Psoas muscle (tissue), 8 donors: ENCODE measurements around the gene MOXD1. TPM values are rescaled to one million over a fixed set of nuclear protein-coding genes. Genes with fewer than 3 reads are reported as not detected.
"Not testable (repeated sequence)": the region's sequence is repeated elsewhere in the genome, so short reads cannot be mapped to it uniquely, and the experiment has no call there.

Source experiments
- ATAC-seq, 4 donors: fragments of 200-7000 bp; cut with Tn5 transposase; one replicate each; pipeline ENCODE4 v1.9.1; 2020; ENCODE audit warnings: moderate library complexity in 3 of 4, mild to moderate bottlenecking in 2 of 4
- DNase-seq, 2 donors: peaks; one replicate each; pipeline ENCODE4 v3.0.0-alpha.2; 2020
- H3K27ac ChIP-seq: fragments of 200-600 bp; one replicate; pipeline ENCODE4 v1.8.0; 2022
- H3K27me3 ChIP-seq, 3 donors: fragments of 200-600 bp in 1 of 3; one replicate each; pipeline versions ENCODE4 v1.6.1 to v1.8.0; 2013 to 2022; ENCODE audit warnings: low read length in 2 of 3, mild to moderate bottlenecking in 2 of 3, moderate library complexity in 1 of 3; ENCODE audit not compliant: insufficient read depth in 3 of 3
- H3K36me3 ChIP-seq, 2 donors: fragments of 200-600 bp in 1 of 2; one replicate each; pipeline versions ENCODE4 v1.6.1 to v1.8.0; 2013 to 2022; ENCODE audit warnings: low read depth in 1 of 2, mild to moderate bottlenecking in 1 of 2, moderate library complexity in 1 of 2; ENCODE audit not compliant: insufficient read depth in 1 of 2
- H3K4me1 ChIP-seq: fragments of 200-600 bp; one replicate; pipeline ENCODE4 v1.8.0; 2022
- H3K4me3 ChIP-seq: fragments of 200-600 bp; one replicate; pipeline ENCODE4 v1.8.0; 2022; ENCODE audit warnings: mild to moderate bottlenecking
- H3K9me3 ChIP-seq: fragments of 200-600 bp; one replicate; pipeline ENCODE4 v1.8.0; 2022
- WGBS, 3 donors: extraction: QIAGEN DNeasy Blood & Tissue Kit; methylation state at CpG; one replicate each; pipeline versions ENCODE4 v1.1.6 to v1.1.7; 2013; 5-methylcytosine and 5-hydroxymethylcytosine counted together
- intact Hi-C, 2 donors: fragments of 100-400 bp; cut with DNase I; formaldehyde crosslinking; loops; one replicate each; pipeline versions ENCODE4 v1.11.0 to v1.14.2; 2022
- polyA plus RNA-seq, 3 donors: library from polyadenylated mRNA; stranded (reverse); fragments of 200-250 nt; gene quantifications; one replicate each; pipeline ENCODE4 v1.2.3, GENCODE V29; 2013
- total RNA-seq, 4 donors: library from RNA; stranded (reverse); fragmentation: NEBNext Ultra II Directional in 2 of 4; extraction: Animal tissue kit (Norgen Biotek cat#: 25700) in 2 of 4; gene quantifications; one replicate each; pipeline versions ENCODE4 v1.2.1 to v1.2.4, GENCODE V29; 2021 to 2023
- TF ChIP-seq, protein P1 (sequence below): fragments of 200-600 bp; IDR thresholded peaks from one replicate; pipeline ENCODE4 v1.8.0; 2022; ENCODE audit warnings: antibody characterized with exemption
- donor health status: healthy with polysubstance abuse.
- donor health status: DM: no; HTN: no; CAD: no; lungs with moderate emphysema.
- donor health status: Bipolar disorder and iron deficiency.
- donor health status: healthy.
- donor health status: DM: yes; HTN: yes; CAD: no.
- donor health status: DM: no; HTN: no; CAD: no.
- donor health status: DM: no; HTN: no; CAD: no.
- donor health status: DM: yes; HTN: yes; CAD: no.

The MOXD1 gene
- total and polyA plus RNA-seq, 7 donors: 0.10 to 0.58 (median 0.30) TPM; not detected in 2

DNA sequence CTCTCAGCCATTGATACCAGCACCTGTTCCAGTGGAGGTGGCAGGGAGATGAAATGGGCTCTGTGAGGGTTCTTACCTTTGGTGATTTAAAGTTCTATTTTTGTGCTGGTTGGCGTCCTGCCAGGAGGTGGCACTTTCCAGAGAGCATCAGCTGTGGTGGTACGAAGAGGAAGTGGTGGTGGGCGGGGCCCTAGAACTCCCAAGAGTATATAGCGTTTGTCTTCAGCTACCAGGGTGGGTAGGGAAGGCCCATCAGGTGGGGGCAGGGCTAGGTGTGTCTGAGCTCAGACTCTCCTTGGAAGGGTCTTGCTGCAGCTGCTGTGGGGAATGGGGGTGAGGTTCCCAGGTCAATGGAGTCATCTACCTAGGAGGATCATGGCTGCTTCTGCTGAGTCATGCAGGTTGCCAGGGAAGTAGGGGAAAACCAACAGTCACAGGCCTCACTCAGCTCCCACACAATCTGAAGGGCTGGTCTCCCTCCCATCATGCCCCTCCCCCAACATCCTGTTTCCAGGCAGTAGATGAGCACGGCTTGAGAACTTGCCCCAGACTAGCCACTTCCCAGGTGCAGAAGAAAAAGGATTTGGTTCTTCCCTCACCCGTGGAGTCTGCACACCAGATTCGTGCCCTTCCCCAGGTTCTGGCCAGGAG, 46.6 kb downstream of the MOXD1 start:
- DNase-seq (peak in 1 of 2 donors; percentile 57), ATAC-seq (no peak)
- Histone ChIP-seq H3K27me3 (no peaks in the 10 kb centered on the region), H3K4me1 (no peaks in the 10 kb centered on the region), H3K4me3 (no peak overlapping the region), H3K27ac (no peak overlapping the region), H3K36me3 (no peaks in the 10 kb centered on the region), H3K9me3 (no peaks in the 10 kb centered on the region)
- TF ChIP-seq, protein P1, sequence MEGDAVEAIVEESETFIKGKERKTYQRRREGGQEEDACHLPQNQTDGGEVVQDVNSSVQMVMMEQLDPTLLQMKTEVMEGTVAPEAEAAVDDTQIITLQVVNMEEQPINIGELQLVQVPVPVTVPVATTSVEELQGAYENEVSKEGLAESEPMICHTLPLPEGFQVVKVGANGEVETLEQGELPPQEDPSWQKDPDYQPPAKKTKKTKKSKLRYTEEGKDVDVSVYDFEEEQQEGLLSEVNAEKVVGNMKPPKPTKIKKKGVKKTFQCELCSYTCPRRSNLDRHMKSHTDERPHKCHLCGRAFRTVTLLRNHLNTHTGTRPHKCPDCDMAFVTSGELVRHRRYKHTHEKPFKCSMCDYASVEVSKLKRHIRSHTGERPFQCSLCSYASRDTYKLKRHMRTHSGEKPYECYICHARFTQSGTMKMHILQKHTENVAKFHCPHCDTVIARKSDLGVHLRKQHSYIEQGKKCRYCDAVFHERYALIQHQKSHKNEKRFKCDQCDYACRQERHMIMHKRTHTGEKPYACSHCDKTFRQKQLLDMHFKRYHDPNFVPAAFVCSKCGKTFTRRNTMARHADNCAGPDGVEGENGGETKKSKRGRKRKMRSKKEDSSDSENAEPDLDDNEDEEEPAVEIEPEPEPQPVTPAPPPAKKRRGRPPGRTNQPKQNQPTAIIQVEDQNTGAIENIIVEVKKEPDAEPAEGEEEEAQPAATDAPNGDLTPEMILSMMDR: no peak
- intact Hi-C loops: no loop called here
- 77 to 81% (median 80%) methylated on average over 7 of the region's 7 CpGs for WGBS, 3 donors

DNA sequence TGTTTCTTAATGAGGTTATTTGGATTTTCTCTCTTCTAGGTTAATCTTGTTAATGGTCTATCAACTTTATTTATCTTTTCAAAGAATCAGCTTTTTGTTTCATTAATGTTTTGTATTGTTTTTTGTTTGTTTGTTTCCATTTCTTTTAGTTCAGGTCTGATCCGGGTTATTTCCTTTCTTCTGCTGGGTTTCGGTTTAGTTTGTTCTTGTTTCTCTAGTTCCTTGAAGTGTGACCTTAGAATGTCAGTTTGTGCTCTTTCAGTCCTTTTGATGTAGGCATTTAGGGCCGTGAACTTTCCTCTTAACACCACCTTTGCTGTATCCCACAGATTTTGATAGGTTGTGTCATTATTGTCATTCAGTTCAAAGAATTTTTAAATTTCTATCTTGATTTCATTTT, 49.3 kb downstream of the MOXD1 start:
- 50 to 60% (median 56%) methylated on average over 3 of the region's 3 CpGs for WGBS, 3 donors
- intact Hi-C loops, H3K36me3 ChIP-seq, H3K4me1 ChIP-seq, H3K9me3 ChIP-seq, H3K27me3 ChIP-seq, ATAC-seq, H3K4me3 ChIP-seq, H3K27ac ChIP-seq, DNase-seq: not testable (repeated sequence)

DNA sequence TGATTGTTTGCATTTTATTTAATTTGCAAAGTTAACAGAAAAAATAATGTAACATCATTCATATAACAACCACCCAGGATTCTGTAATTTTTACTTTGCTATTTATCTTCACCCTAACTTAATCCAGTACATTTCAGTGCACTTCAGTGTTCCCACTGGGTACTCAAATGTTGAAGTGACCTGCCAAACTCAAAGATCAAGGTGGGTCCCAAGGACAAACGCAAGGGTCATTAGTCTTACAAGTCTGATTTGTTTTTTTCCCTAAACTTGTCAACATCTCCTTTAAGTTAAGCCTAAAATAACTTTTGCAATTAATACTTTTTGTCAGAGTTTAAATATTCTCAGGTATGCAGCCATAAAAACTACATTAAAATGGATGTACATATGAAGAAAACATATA, 53.0 kb downstream of the MOXD1 start:
- H3K36me3 ChIP-seq: no peaks in the 10 kb centered on the region
- TF ChIP-seq, protein P1: no peak
- intact Hi-C loops: no loop called here
- WGBS, 3 donors: 67 to 75% (median 67%) methylated on average over 1 of the region's 1 CpG
- ATAC-seq (no peak), DNase-seq (no peak)
- peaks cover 8% of the 10 kb centered on the region for H3K9me3 ChIP-seq
- no peaks in the 10 kb centered on the region for H3K4me1 ChIP-seq
- no peak overlapping the region for H3K4me3 ChIP-seq
- no peaks in the 10 kb centered on the region for H3K27me3 ChIP-seq
- no peak overlapping the region for H3K27ac ChIP-seq

DNA sequence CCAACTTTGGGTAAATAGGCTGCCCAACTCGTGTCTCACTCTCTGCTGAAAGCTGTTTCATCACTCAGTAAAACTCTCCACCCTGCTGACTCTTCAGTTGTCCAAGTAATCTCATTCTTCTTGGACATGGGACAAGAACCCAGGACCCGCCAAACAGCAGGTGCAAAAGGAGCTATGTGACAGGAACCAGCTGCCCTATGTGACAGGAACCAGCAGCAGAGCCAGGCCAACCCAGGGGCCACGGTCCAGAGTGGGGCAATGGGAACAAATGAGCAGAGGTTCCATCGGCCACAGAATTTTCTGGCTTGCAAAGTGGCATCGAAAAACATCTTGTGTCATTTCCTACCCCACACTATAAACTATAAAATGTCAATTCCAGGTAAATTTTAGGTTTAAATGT, 56.5 kb downstream of the MOXD1 start:
- ATAC-seq (no peak), DNase-seq (no peak)
- no peaks in the 10 kb centered on the region for H3K27me3 ChIP-seq
- TF ChIP-seq, protein P1: no peak
- WGBS, 3 donors: 30 to 47% (median 33%) methylated on average over 5 of the region's 5 CpGs
- no peak overlapping the region for H3K27ac ChIP-seq
- peaks cover 8% of the 10 kb centered on the region for H3K9me3 ChIP-seq
- no peaks in the 10 kb centered on the region for H3K4me1 ChIP-seq
- no peaks in the 10 kb centered on the region for H3K36me3 ChIP-seq
- intact Hi-C loops: no loop called here
- H3K4me3 ChIP-seq: no peak overlapping the region

DNA sequence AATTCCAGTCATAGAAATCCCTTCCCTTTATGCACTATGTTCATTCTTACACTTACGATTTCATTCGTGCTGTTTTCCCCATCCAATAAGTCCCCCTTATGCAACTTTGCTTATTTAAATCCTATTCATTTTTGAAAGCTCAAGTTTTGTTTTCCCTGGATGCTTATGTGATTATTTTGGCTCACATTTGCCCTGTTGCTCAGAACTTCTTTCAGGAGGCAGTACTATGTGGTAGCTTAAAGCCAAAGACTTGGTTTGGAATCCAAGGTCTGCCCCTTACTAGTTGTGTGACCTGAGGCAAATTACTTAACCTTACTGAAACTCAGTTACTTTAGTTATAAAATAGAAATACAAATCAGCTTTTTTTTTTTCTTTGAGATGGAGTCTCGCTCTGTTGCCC, 59.6 kb downstream of the MOXD1 start:
- Histone ChIP-seq H3K36me3 (no peaks in the 10 kb centered on the region), H3K9me3 (peaks cover 8% of the 10 kb centered on the region), H3K4me1 (no peaks in the 10 kb centered on the region), H3K27me3 (no peaks in the 10 kb centered on the region), H3K27ac (no peak overlapping the region), H3K4me3 (no peak overlapping the region)
- TF ChIP-seq, protein P1: no peak
- 86 to 91% (median 90%) methylated on average over 3 of the region's 3 CpGs for WGBS, 3 donors
- ATAC-seq (no peak), DNase-seq (no peak)
- intact Hi-C loops: no loop called here
